Panc1 (cell line): ENCODE results near the gene CLCN6. TPM values are rescaled to one million over a fixed set of nuclear protein-coding genes. Genes with fewer than 3 reads are reported as not detected.

Source experiments
- ATAC-seq: fragments of 200-7000 bp; cut with Tn5 transposase; 2 replicates; pipeline ENCODE4 v1.9.1; 2020; ENCODE audit warnings: mild to moderate bottlenecking, moderate library complexity
- BruUV-seq: library from RNA; stranded (reverse); fragments of 400-500 nt; replicated peaks from 2 replicates; lab custom pipeline; 2021; lab: Mats Ljungman, UMichigan
- CTCF ChIA-PET: fragments of 300-600 bp; sonication (Branson Sonifier 250); formaldehyde crosslinking; loops from one replicate; lab custom pipeline; 2022; ENCODE audit warnings: antibody characterized with exemption; lab: Charles Lee
- POLR2A ChIA-PET: fragments of 300-600 bp; sonication (Branson Sonifier 250); formaldehyde crosslinking; loops from one replicate; lab custom pipeline; 2022; ENCODE audit warnings: antibody characterized with exemption; lab: Charles Lee
- DNase-seq: peaks from one replicate; pipeline ENCODE4 v3.0.0-alpha.2; 2010; ENCODE audit warnings: low read depth, low spot score
- H3K27ac ChIP-seq: 2 replicates; pipeline ENCODE4 v1.5.1; 2011; ENCODE audit warnings: mild to moderate bottlenecking, low read length, inconsistent platforms
- H3K27me3 ChIP-seq: fragments of 200-500 bp; sonication (Bioruptor generic); 2 replicates; pipeline ENCODE4 v1.6.0; 2014; ENCODE audit warnings: low read length, inconsistent platforms; ENCODE audit not compliant: control insufficient read depth, insufficient read depth
- H3K36me3 ChIP-seq: fragments of 200-500 bp; sonication (Bioruptor generic); 2 replicates; pipeline ENCODE4 v1.5.1; 2014; ENCODE audit warnings: inconsistent platforms, mild to moderate bottlenecking, low read length, moderate library complexity; ENCODE audit not compliant: control insufficient read depth, insufficient read depth
- H3K4me1 ChIP-seq: 2 replicates; pipeline ENCODE4 v1.5.1; 2011; ENCODE audit warnings: inconsistent platforms, mild to moderate bottlenecking, low read length, moderate library complexity; ENCODE audit not compliant: control insufficient read depth, insufficient read depth
- H3K4me3 ChIP-seq, 2 experiments: 2 replicates each; pipeline ENCODE4 v1.5.1; 2011 to 2012; ENCODE audit warnings: low read depth in 2 of 2, low read length in 2 of 2, mild to moderate bottlenecking in 2 of 2, inconsistent platforms in 1 of 2, moderate library complexity in 1 of 2
- H3K9me3 ChIP-seq: fragments of 200-500 bp; sonication (Bioruptor generic); 2 replicates; pipeline ENCODE4 v1.5.1; 2014; ENCODE audit warnings: low read depth, mild to moderate bottlenecking, inconsistent platforms, low read length, moderate library complexity; ENCODE audit not compliant: control insufficient read depth, insufficient read depth
- CTCF ChIP-seq: fragments of 450-650 bp; IDR thresholded peaks from 2 replicates; pipeline ENCODE4 v1.5.1; 2017; ENCODE audit warnings: mild to moderate bottlenecking
- POLR2AphosphoS5 ChIP-seq: IDR thresholded peaks from 2 replicates; pipeline ENCODE4 v1.6.1; 2012; ENCODE audit warnings: mild to moderate bottlenecking, low read depth, low read length, moderate library complexity
- REST ChIP-seq, 2 experiments: IDR thresholded peaks; 2 replicates each; pipeline ENCODE4 v1.6.1; 2011 to 2012; ENCODE audit warnings: low read depth in 2 of 2, control low read depth in 1 of 2, low read length in 1 of 2, mild to moderate bottlenecking in 1 of 2, moderate library complexity in 1 of 2; ENCODE audit not compliant: insufficient read depth in 1 of 2
- SIN3A ChIP-seq: IDR thresholded peaks from 2 replicates; pipeline ENCODE4 v1.6.1; 2012; ENCODE audit warnings: low read depth, mild to moderate bottlenecking, low read length, moderate library complexity, borderline replicate concordance; ENCODE audit not compliant: insufficient read depth
- TCF7L2 ChIP-seq: IDR thresholded peaks from 2 replicates; pipeline ENCODE4 v1.6.1; 2011; ENCODE audit warnings: mild to moderate bottlenecking, low read depth, low read length, inconsistent platforms
- in situ Hi-C: cut with HindIII; loops from 2 replicates; pipeline ENCODE4 v1.10.0; 2016; ENCODE audit warnings: low sequenced_read_pairs, low pct_unique_long_range_greater_than_20kb
- intact Hi-C: fragments of 100-400 bp; cut with micrococcal nuclease; formaldehyde crosslinking; loops from one replicate; pipeline ENCODE4 v1.10.0; 2022; ENCODE audit not compliant: unreplicated experiment
- total RNA-seq: library from RNA; stranded (reverse); gene quantifications from one replicate; pipeline ENCODE4 v1.2.1, GENCODE V29; 2021; ENCODE audit not compliant: unreplicated experiment

Gene CLCN6
- total RNA-seq, 1 experiment from 2014 or later = 23.6 TPM

GRCh38 chr1:11797525-11798216, 8.3 kb upstream of the CLCN6 start:
- Histone ChIP-seq H3K4me3 (no peak overlapping the region), H3K27me3 (no peaks in the 10 kb centered on the region), H3K9me3 (no peaks in the 10 kb centered on the region), H3K27ac (no peak overlapping the region), H3K36me3 (no peaks in the 10 kb centered on the region; the same call in 1 of the 2 replicates), H3K4me1 (peaks cover 5% of the 10 kb centered on the region)
- no peak for TF ChIP-seq SIN3A
- no peak for TF ChIP-seq REST (IDR thresholded peaks at IDR 0.05; ENCODE audit: insufficient read depth in 1 of 2, low read depth in 2 of 2, low read length in 1 of 2)
- TF ChIP-seq POLR2AphosphoS5 = no peak
- no peak for TF ChIP-seq TCF7L2
- TF ChIP-seq CTCF = no peak
- no TSS peak for BruUV-seq
- intact Hi-C loops (no loop called here), in situ Hi-C loops (no loop called here)
- ATAC-seq = no peak
- no peak for DNase-seq
- CTCF ChIA-PET = interaction anchor here (0.5 kb wide), 1 partner anchor 45 kb away, joined by 3 read pairs; no protein-coding TSS in a partner anchor
- POLR2A ChIA-PET = no interaction called here

- Histone ChIP-seq H3K36me3 (no peaks in the 10 kb centered on the region; the same call in 1 of the 2 replicates), H3K4me3 (no peak overlapping the region), H3K4me1 (peaks cover 19% of the 10 kb centered on the region), H3K27ac (no peak overlapping the region), H3K27me3 (no peaks in the 10 kb centered on the region), H3K9me3 (no peaks in the 10 kb centered on the region)
- intact Hi-C loops (no loop called here), in situ Hi-C loops (no loop called here)
- no peak for DNase-seq
- no TSS peak for BruUV-seq
- ChIA-PET POLR2A (no interaction called here), CTCF (no interaction called here)
- TF ChIP-seq SIN3A = no peak
- no peak for TF ChIP-seq TCF7L2
- no peak for TF ChIP-seq POLR2AphosphoS5
- TF ChIP-seq REST (IDR thresholded peaks at IDR 0.05; ENCODE audit: insufficient read depth in 1 of 2, low read depth in 2 of 2, low read length in 1 of 2) = no peak
- ATAC-seq = no peak
Observed at GRCh38 chr1:11799099-11799498, 6.9 kb upstream of the CLCN6 start.
